GM13977 (cell line): ENCODE data around the gene SMOC2.

Experiments
- DNase-seq: peaks from one replicate; pipeline ENCODE4 v3.0.0; 2012; ENCODE audit warnings: low spot score
- in situ Hi-C: fragments of 300-500 bp; cut with MboI; formaldehyde crosslinking; loops from one replicate; pipeline ENCODE4 v1.12.0; 2022; ENCODE audit warnings: low sequenced_read_pairs, low pct_unique_long_range_greater_than_20kb, mixed read lengths, inconsistent platforms; ENCODE audit not compliant: unreplicated experiment
- TF ChIP-seq, protein P1 (sequence below): IDR thresholded peaks from 2 replicates; pipeline ENCODE4 v1.5.1; 2012; ENCODE audit warnings: mild to moderate bottlenecking, control low read depth; ENCODE audit not compliant: insufficient read depth; ENCODE audit errors: extremely low read depth, missing control alignments

The SMOC2 gene

DNA sequence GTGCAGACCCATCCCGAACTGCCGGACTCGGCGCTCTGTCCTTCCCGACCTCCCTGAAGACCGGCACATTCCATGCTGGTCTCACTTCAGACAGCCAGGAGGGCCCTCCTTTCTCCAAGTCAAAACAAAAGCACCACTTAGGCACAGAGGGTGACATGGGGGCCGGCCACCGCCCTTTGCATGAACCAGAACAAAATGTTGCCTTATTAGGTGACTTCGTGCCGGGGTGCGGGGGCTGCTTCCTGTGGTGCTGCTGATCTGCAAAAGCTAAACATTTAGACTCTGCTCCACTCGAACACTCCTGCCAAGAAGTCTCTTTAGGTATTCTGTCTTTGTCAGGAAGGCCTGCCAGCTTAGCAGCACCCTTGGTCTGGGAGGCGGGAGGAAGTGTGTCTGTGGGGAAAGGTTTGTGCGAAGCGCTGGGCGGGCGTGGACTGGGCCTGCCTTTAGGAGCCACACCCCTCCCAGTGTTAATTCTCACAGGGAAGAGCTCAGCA, 133.8 kb downstream of the SMOC2 start:
- in situ Hi-C loops, result no loop called here
- DNase-seq, result no peak
- TF ChIP-seq, protein P1, sequence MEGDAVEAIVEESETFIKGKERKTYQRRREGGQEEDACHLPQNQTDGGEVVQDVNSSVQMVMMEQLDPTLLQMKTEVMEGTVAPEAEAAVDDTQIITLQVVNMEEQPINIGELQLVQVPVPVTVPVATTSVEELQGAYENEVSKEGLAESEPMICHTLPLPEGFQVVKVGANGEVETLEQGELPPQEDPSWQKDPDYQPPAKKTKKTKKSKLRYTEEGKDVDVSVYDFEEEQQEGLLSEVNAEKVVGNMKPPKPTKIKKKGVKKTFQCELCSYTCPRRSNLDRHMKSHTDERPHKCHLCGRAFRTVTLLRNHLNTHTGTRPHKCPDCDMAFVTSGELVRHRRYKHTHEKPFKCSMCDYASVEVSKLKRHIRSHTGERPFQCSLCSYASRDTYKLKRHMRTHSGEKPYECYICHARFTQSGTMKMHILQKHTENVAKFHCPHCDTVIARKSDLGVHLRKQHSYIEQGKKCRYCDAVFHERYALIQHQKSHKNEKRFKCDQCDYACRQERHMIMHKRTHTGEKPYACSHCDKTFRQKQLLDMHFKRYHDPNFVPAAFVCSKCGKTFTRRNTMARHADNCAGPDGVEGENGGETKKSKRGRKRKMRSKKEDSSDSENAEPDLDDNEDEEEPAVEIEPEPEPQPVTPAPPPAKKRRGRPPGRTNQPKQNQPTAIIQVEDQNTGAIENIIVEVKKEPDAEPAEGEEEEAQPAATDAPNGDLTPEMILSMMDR, result no peak

GRCh38 chr6:168575346-168576098, 134.5 kb downstream of the SMOC2 start:
- DNase-seq, result no peak
- TF ChIP-seq, protein P1, result no peak
- in situ Hi-C loops, result no loop called here

DNA sequence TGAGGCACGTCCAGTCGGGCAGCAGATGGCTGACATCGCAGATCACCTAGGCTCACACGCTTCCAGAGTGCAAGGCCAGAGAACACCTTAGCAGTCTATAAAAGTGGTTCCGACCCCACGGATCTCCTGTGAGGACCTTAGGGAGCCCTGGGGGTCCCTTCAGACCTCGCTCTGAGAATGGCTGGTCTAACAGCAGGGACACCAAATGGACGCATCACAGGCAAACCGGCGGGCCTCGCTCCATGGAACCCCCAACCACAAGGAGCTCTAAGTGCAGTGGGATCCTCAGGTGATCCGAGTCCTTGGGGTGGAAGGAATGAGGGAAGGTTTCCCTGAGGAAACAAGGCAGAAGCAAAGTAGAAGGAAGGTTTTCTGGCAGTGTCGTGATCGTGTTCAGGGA, 135.4 kb downstream of the SMOC2 start:
- in situ Hi-C loops, result no loop called here
- DNase-seq, result no peak
- TF ChIP-seq, protein P1, result no peak

DNA sequence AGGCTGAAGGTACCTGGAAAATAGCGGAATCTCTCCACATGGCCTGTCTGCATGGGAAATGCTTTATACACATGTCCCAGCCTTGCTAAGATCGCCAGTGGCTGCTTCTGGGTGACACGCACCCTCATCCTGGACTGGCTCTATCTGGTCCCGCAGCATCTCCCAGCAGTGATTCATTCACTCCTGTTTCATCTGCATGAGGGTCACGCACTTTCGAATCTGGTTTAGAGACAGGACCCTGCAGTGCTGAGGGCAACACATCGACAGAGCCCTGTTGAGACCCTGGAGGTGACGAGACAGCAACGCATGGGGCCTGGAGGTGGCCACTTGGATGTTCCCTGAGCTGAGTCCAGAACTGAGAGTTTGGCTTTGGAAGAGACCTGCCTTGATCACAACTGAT, 136.5 kb downstream of the SMOC2 start:
- DNase-seq, result no peak
- TF ChIP-seq, protein P1, result no peak
- in situ Hi-C loops, result no loop called here

GRCh38 chr6:168578036-168578435, 137.1 kb downstream of the SMOC2 start:
- TF ChIP-seq, protein P1, result no peak
- in situ Hi-C loops, result no loop called here

GRCh38 chr6:168581236-168581635, 140.3 kb downstream of the SMOC2 start:
- in situ Hi-C loops, result no loop called here
- no peak for DNase-seq
- TF ChIP-seq, protein P1, result no peak

More at GRCh38 chr6:168578036-168578435, 137.1 kb downstream of the SMOC2 start:
- DNase-seq, result no peak
